DND-41 (cell line): ENCODE measurements around the gene PRKAG2.

Experiments used
- CTCF ChIP-seq: IDR thresholded peaks from 2 replicates; pipeline ENCODE4 v1.5.1; 2012; ENCODE audit warnings: borderline replicate concordance, low read length, moderate library complexity, mild to moderate bottlenecking; ENCODE audit not compliant: poor library complexity, severe bottlenecking; ENCODE audit errors: extremely low read depth
- EZH2 ChIP-seq: IDR thresholded peaks from 3 replicates; pipeline ENCODE4 v1.6.1; 2012; ENCODE audit warnings: borderline replicate concordance, low read depth, mild to moderate bottlenecking, moderate library complexity, low read length, inconsistent platforms; ENCODE audit not compliant: severe bottlenecking

GRCh38 chr7:151867912-151868311 lies 9.0 kb downstream of the PRKAG2 start:
- no peak for TF ChIP-seq EZH2
- no peak for TF ChIP-seq CTCF
